Stimulated activated naive CD4-positive, alpha-beta T cell treated with Interleukin-2 at 50 U/mL for 16 hours (primary cell): ENCODE results near the gene SF3B2.

Experiments used
- DNase-seq: peaks from one replicate; lab custom pipeline; 2025; lab: John Stamatoyannopoulos, UW

Gene SF3B2

GRCh38 chr11:66050581-66051231 is 1.5 kb upstream of the SF3B2 start:
- DNase-seq: no peak

- DNase-seq: no peak
Observed at GRCh38 chr11:66051371-66051765, 796 bp upstream of the SF3B2 start.

GRCh38 chr11:66052664-66052982 is 459 bp downstream of the SF3B2 start:
- DNase-seq: no peak

GRCh38 chr11:66055021-66055420 is 2.9 kb downstream of the SF3B2 start:
- DNase-seq: no peak

- DNase-seq: no peak
Observed at GRCh38 chr11:66056501-66056900, 4.3 kb downstream of the SF3B2 start.

- DNase-seq: no peak
Observed at GRCh38 chr11:66059966-66060680, 8.0 kb downstream of the SF3B2 start.

- no peak for DNase-seq
Observed at GRCh38 chr11:66061268-66061667, 9.1 kb downstream of the SF3B2 start.

GRCh38 chr11:66062408-66062807 is 10.2 kb downstream of the SF3B2 start:
- DNase-seq: no peak

- DNase-seq: no peak
Observed at GRCh38 chr11:66063900-66064299, 11.7 kb downstream of the SF3B2 start.

GRCh38 chr11:66064571-66064970 is 12.4 kb downstream of the SF3B2 start:
- no peak for DNase-seq

- DNase-seq: no peak
Observed at GRCh38 chr11:66066751-66067150, 14.6 kb downstream of the SF3B2 start.

GRCh38 chr11:66067640-66068039 is 15.5 kb downstream of the SF3B2 start:
- DNase-seq: no peak

- DNase-seq: peak; percentile 60
Observed at GRCh38 chr11:66068154-66068821, 16.1 kb downstream of the SF3B2 start.

GRCh38 chr11:66068923-66069714 is 17.0 kb downstream of the SF3B2 start:
- peak; percentile 31 for DNase-seq

- peak; percentile 70 for DNase-seq
Observed at GRCh38 chr11:66069715-66070603, 17.8 kb downstream of the SF3B2 start, which contains the start of gene PACS1. TSS of gene PACS1 (plus strand) at chr11:66070272. CDS start at chr11:66070487, 215 bp downstream.

- DNase-seq: no peak
Observed at GRCh38 chr11:66070604-66071380, 18.6 kb downstream of the SF3B2 start.

GRCh38 chr11:66071381-66071801 is 19.2 kb downstream of the SF3B2 start:
- DNase-seq: no peak

GRCh38 chr11:66072081-66072480 is 19.9 kb downstream of the SF3B2 start:
- DNase-seq: no peak

GRCh38 chr11:66072518-66072917 is 20.4 kb downstream of the SF3B2 start:
- no peak for DNase-seq

- no peak for DNase-seq
Observed at GRCh38 chr11:66073669-66074068, 21.5 kb downstream of the SF3B2 start.

GRCh38 chr11:66075273-66075672 is 23.1 kb downstream of the SF3B2 start:
- DNase-seq: no peak
